HepG2 (cell line): ENCODE measurements around the gene SUCLA2. TPM values are rescaled to one million over a fixed set of nuclear protein-coding genes. Genes with fewer than 3 reads are reported as not detected.

Experiments used
- ATAC-seq: fragments of 200-7000 bp; cut with Tn5 transposase; 3 replicates; pipeline ENCODE4 v1.9.1; 2020; ENCODE audit warnings: mild to moderate bottlenecking, moderate library complexity
- BruUV-seq: library from RNA; stranded (reverse); fragments of 400-500 nt; replicated peaks from 2 replicates; lab custom pipeline; 2021; lab: Mats Ljungman, UMichigan
- CTCF ChIA-PET: fragments of 300-600 bp; formaldehyde crosslinking; extraction: SDS; loops from one replicate; lab custom pipeline; 2021; ENCODE audit warnings: low total read pairs, inconsistent platforms, low intra/inter-chr PET ratio; lab: Yijun Ruan, JAX
- POLR2A ChIA-PET: fragments of 350-600 bp; sonication (Branson Sonifier 250); formaldehyde crosslinking; loops from one replicate; lab custom pipeline; 2020; ENCODE audit warnings: antibody characterized with exemption, inconsistent platforms; lab: Yijun Ruan, JAX
- DNase-seq: peaks from one replicate; pipeline ENCODE4 v3.0.0-alpha.2; 2015; ENCODE audit warnings: low spot score
- FAIRE-seq: peaks from 3 replicates; lab custom pipeline; 2011; peaks lifted over from hg19 to GRCh38; lab: Jason Lieb, UNC
- H2AFZ ChIP-seq: one replicate; pipeline ENCODE4 v1.6.1; 2011; ENCODE audit warnings: low read length, inconsistent platforms
- H3K27ac ChIP-seq: fragments of 300-600 bp; 3 replicates; pipeline ENCODE4 v1.8.0; 2011; ENCODE audit warnings: mixed run types, mild to moderate bottlenecking, mixed read lengths, low read length, inconsistent platforms; ENCODE audit not compliant: insufficient read depth; ENCODE audit errors: extremely low read length
- H3K27me3 ChIP-seq, 2 experiments: fragments of 200-600 bp in 1 of 2; 2 replicates in 1 of 2; 3 replicates in 1 of 2; pipeline versions ENCODE4 v1.6.0 to v1.8.0; 2011; ENCODE audit warnings: low read length in 2 of 2, mild to moderate bottlenecking in 2 of 2, moderate library complexity in 2 of 2, inconsistent platforms in 1 of 2; ENCODE audit not compliant: insufficient read depth in 2 of 2, control insufficient read depth in 1 of 2
- H3K36me3 ChIP-seq, 2 experiments: fragments of 200-600 bp in 1 of 2; replicated peaks in 1 of 2; 2 replicates in 1 of 2; 3 replicates in 1 of 2; pipeline versions ENCODE4 v1.5.1 to v1.8.0; 2011; ENCODE audit warnings: low read length in 2 of 2, inconsistent platforms in 1 of 2; ENCODE audit not compliant: insufficient read depth in 2 of 2, control insufficient read depth in 1 of 2
- H3K4me1 ChIP-seq: 2 replicates; pipeline ENCODE4 v1.5.1; 2012; ENCODE audit warnings: low read length, inconsistent platforms; ENCODE audit not compliant: insufficient read depth
- H3K4me2 ChIP-seq: 2 replicates; pipeline ENCODE4 v1.6.0; 2011; ENCODE audit warnings: low read depth, low read length, inconsistent platforms
- H3K4me3 ChIP-seq, 3 experiments: fragments of 200-600 bp in 1 of 3; sonication (generic), shearing (Covaris generic) in 1 of 3; replicated peaks in 1 of 3; 2 replicates each; pipeline ENCODE4 v1.5.1; 2011 to 2016; ENCODE audit warnings: low read length in 3 of 3, inconsistent platforms in 2 of 3, low read depth in 2 of 3, mild to moderate bottlenecking in 2 of 3, control low read depth in 1 of 3, mixed read lengths in 1 of 3; ENCODE audit not compliant: insufficient read depth in 1 of 3
- H3K79me2 ChIP-seq: one replicate; pipeline ENCODE4 v1.6.1; 2011; ENCODE audit warnings: low read length, inconsistent platforms; ENCODE audit not compliant: insufficient read depth
- H3K9ac ChIP-seq: 2 replicates; pipeline ENCODE4 v1.6.0; 2011; ENCODE audit warnings: mild to moderate bottlenecking, low read depth, low read length, inconsistent platforms; ENCODE audit not compliant: insufficient read depth
- H3K9me3 ChIP-seq: 2 replicates; pipeline ENCODE4 v1.5.1; 2012; ENCODE audit warnings: mild to moderate bottlenecking, low read length
- H4K20me1 ChIP-seq: 2 replicates; pipeline ENCODE4 v1.6.0; 2011; ENCODE audit warnings: inconsistent platforms, mild to moderate bottlenecking, low read length, moderate library complexity; ENCODE audit not compliant: insufficient read depth
- ATF1 ChIP-seq: IDR thresholded peaks from 2 replicates; pipeline ENCODE4 v1.6.1; 2016; ENCODE audit warnings: mild to moderate bottlenecking, control low read depth
- BCL6 ChIP-seq: IDR thresholded peaks from 2 replicates; pipeline ENCODE4 v1.6.1; 2016; ENCODE audit warnings: missing genetic modification reagents, missing compliant biosample characterization
- CERS6 ChIP-seq: sonication (generic); formaldehyde crosslinking; IDR thresholded peaks from 2 replicates; pipeline ENCODE4 v1.5.0; 2020; ENCODE audit warnings: missing genetic modification reagents
- CREM ChIP-seq, 2 experiments: sonication (generic) in 1 of 2; formaldehyde crosslinking in 1 of 2; IDR thresholded peaks; 2 replicates each; pipeline versions ENCODE4 v1.4.0 to v1.6.1; 2016 to 2020; ENCODE audit warnings: antibody characterized with exemption in 1 of 2, mild to moderate bottlenecking in 1 of 2, missing genetic modification reagents in 1 of 2
- ELF3 ChIP-seq: IDR thresholded peaks from 2 replicates; pipeline ENCODE4 v1.6.1; 2016; ENCODE audit warnings: missing genetic modification reagents, missing compliant biosample characterization
- FOXJ3 ChIP-seq: sonication (generic); formaldehyde crosslinking; IDR thresholded peaks from 2 replicates; pipeline ENCODE4 v1.4.0; 2020; ENCODE audit warnings: missing genetic modification reagents, mild to moderate bottlenecking, borderline replicate concordance
- HHEX ChIP-seq: IDR thresholded peaks from 2 replicates; pipeline ENCODE4 v1.6.1; 2016; ENCODE audit warnings: control low read depth
- HNF4A ChIP-seq: sonication (generic); formaldehyde crosslinking; IDR thresholded peaks from 2 replicates; pipeline ENCODE4 v1.4.0; 2020; ENCODE audit warnings: missing genetic modification reagents
- IRF2 ChIP-seq: IDR thresholded peaks from 2 replicates; pipeline ENCODE4 v1.6.1; 2018; ENCODE audit warnings: missing genetic modification reagents, missing compliant biosample characterization
- MTA1 ChIP-seq: sonication (generic); formaldehyde crosslinking; IDR thresholded peaks from 2 replicates; pipeline ENCODE4 v1.4.0; 2020; ENCODE audit warnings: missing genetic modification reagents, mild to moderate bottlenecking, borderline replicate concordance
- MXD4 ChIP-seq: IDR thresholded peaks from 2 replicates; pipeline ENCODE4 v1.6.1; 2016; ENCODE audit warnings: mild to moderate bottlenecking, missing biosample characterization, missing genetic modification reagents
- NAIF1 ChIP-seq: sonication (generic); formaldehyde crosslinking; IDR thresholded peaks from 2 replicates; pipeline ENCODE4 v1.5.0; 2020; ENCODE audit warnings: mild to moderate bottlenecking, missing genetic modification reagents, borderline replicate concordance
- NR2F1 ChIP-seq, 2 experiments: fragments of 450-650 bp in 1 of 2; formaldehyde crosslinking in 1 of 2; IDR thresholded peaks; 2 replicates each; pipeline versions ENCODE4 v1.5.0 to v1.6.1; 2016 to 2020; ENCODE audit warnings: mild to moderate bottlenecking in 1 of 2, missing compliant biosample characterization in 1 of 2, missing genetic modification reagents in 1 of 2, moderate library complexity in 1 of 2
- SIX4 ChIP-seq: sonication (generic); formaldehyde crosslinking; IDR thresholded peaks from 2 replicates; pipeline ENCODE4 v1.4.0; 2020; ENCODE audit warnings: missing genetic modification reagents
- SOX13 ChIP-seq, 3 experiments: fragments of 450-650 bp in 1 of 3; sonication (generic) in 1 of 3; formaldehyde crosslinking in 1 of 3; IDR thresholded peaks in 2 of 3; conservative IDR thresholded peaks in 1 of 3; 2 replicates each; pipeline versions ENCODE4 v1.5.0 to v1.6.1; 2016 to 2020; ENCODE audit warnings: antibody characterized with exemption in 1 of 3, mild to moderate bottlenecking in 1 of 3, missing compliant biosample characterization in 1 of 3, missing genetic modification reagents in 1 of 3, moderate library complexity in 1 of 3
- SOX6 ChIP-seq, 2 experiments: fragments of 450-650 bp in 1 of 2; sonication (generic) in 1 of 2; formaldehyde crosslinking in 1 of 2; IDR thresholded peaks; 2 replicates each; pipeline versions ENCODE4 v1.4.0 to v1.6.1; 2017 to 2020; ENCODE audit warnings: antibody characterized with exemption in 1 of 2, mild to moderate bottlenecking in 1 of 2, missing genetic modification reagents in 1 of 2
- YEATS2 ChIP-seq: sonication (generic); formaldehyde crosslinking; IDR thresholded peaks from 2 replicates; pipeline ENCODE4 v1.4.0; 2020; ENCODE audit warnings: missing genetic modification reagents, borderline replicate concordance
- ZNF614 ChIP-seq: IDR thresholded peaks from 2 replicates; pipeline ENCODE4 v1.6.1; 2018; ENCODE audit warnings: missing biosample characterization, missing genetic modification reagents, inconsistent platforms, borderline replicate concordance
- ZNF792 ChIP-seq: IDR thresholded peaks from 2 replicates; pipeline ENCODE4 v1.6.1; 2016
- WGBS: methylation state at CpG from one replicate; pipeline ENCODE4 v1.1.6; 2017; ENCODE audit warnings: low lambda C conversion rate; 5-methylcytosine and 5-hydroxymethylcytosine counted together
- in situ Hi-C: cut with HindIII; loops from 2 replicates; pipeline ENCODE4 v1.10.0; 2017; ENCODE audit warnings: low pct_unique_long_range_greater_than_20kb; ENCODE audit not compliant: extremely low pct_ligation_motif_present
- intact Hi-C: fragments of 100-400 bp; cut with micrococcal nuclease; formaldehyde crosslinking; loops from one replicate; pipeline ENCODE4 v1.10.0; 2022; ENCODE audit not compliant: unreplicated experiment
- polyA plus RNA-seq, 8 experiments: library from polyadenylated mRNA; depleted of rRNA in 3 of 8; stranded (reverse) in 7 of 8; unstranded in 1 of 8; fragments of >200 nt; fragmentation: Illumina TruSeq in 4 of 8; extraction: Trizol in 4 of 8; gene quantifications; 2 replicates each; pipeline versions ENCODE4 v1.2.1 to v1.2.3, GENCODE V29; 2011 to 2016; ENCODE audit warnings: low read depth in 4 of 8, missing spikeins in 1 of 8, mixed read lengths in 1 of 8; ENCODE audit not compliant: insufficient read depth in 1 of 8
- total RNA-seq, 5 experiments: library from RNA; depleted of rRNA; stranded (reverse); fragments of >200 nt; fragmentation: Illumina TruSeq; extraction: Trizol; gene quantifications; 2 replicates each; pipeline ENCODE4 v1.2.3, GENCODE V29; 2016; ENCODE audit warnings: low read depth in 1 of 5
- TF ChIP-seq, protein P1 (sequence below): sonication (generic); formaldehyde crosslinking; IDR thresholded peaks from 2 replicates; pipeline ENCODE4 v1.4.0; 2020; ENCODE audit warnings: low read depth, mild to moderate bottlenecking, missing genetic modification reagents
- TF ChIP-seq, protein P2 (sequence below): sonication (generic); formaldehyde crosslinking; IDR thresholded peaks from 2 replicates; pipeline ENCODE4 v1.4.0; 2020; ENCODE audit warnings: missing genetic modification reagents

Gene SUCLA2
- total and polyA plus RNA-seq, 2 of the 13 experiments (the other 11 are each of a cell fraction or from before 2014, with no cell fraction given), result 28.4 to 77.1 TPM

DNA sequence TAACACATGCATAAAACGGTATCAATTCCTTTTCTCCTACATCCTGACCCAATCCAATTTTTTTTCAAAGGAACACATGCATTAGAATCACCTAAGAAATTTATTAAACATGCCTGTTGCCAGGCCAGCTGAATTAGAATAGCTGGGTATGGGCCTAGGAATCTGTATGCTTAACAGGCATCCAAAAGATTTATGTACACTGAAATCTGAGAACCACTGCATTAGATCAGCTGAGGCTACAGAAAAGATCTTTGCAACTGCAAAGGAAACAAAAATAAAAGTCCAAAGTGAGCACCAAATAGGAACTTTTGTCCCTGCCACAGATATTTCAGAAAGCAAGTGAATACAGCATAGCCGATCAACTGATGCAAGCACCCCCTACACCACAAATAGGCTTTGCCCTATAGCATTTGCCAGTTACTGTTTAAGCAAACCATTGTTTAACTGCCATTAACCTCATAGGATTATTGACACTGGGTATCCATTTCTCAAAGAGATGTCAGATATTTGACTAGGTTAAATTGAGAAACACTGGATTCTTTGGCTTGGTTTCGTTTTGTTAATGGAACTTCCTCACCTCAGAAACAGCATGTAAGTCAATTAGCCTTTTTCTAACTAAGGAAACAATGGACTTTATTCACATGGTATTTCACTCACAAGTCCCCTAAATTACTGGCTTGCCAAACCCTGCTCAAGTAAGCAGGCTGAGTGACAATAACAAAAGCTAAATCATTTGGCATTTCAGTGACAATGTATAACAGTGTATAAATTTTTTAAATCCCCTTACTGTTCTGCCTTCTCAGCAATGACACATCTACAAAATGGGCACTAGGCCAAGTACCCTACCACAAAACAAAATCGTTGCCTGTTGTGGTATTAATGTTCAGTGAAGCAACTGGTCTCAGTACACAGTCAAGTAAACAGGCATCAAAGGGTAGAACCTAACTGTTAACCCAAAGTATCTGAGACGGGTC lies 67.8 kb downstream of the SUCLA2 start:
- Histone ChIP-seq H3K4me3 (peak overlapping the region in 1 of 3 experiments; percentile 19; a peak in 2 of 6 replicates), H3K27ac (peak overlapping the region; percentile 26), H3K36me3 (no peaks in the 10 kb centered on the region), H3K9me3 (no peaks in the 10 kb centered on the region), H2AFZ (no peak overlapping the region), H3K4me1 (peaks cover 36% of the 10 kb centered on the region), H3K27me3 (no peaks in the 10 kb centered on the region), H3K79me2 (no peaks in the 10 kb centered on the region), H3K4me2 (peak overlapping the region; percentile 43), H4K20me1 (no peaks in the 10 kb centered on the region), H3K9ac (no peak overlapping the region)
- ChIA-PET POLR2A (no interaction called here), CTCF (no interaction called here)
- DNase-seq, result peak; percentile 76
- WGBS, result 16% methylated on average over 5 of the region's 5 CpGs
- FAIRE-seq, result peak; percentile 89
- ATAC-seq, result peak; percentile 94
- BruUV-seq, result no TSS peak
- intact Hi-C loops (loop anchor here (10.0 kb wide), 1 partner anchor 138 kb away; no protein-coding TSS in a partner anchor), in situ Hi-C loops (no loop called here)
- TF ChIP-seq ZNF792 (CRISPR knock-in tag) (no peak), CERS6 (no peak), IRF2 (CRISPR knock-in tag) (0 out of 2 replicates have a peak, but pooled peaks have one; percentile 37), HNF4A (CRISPR knock-in tag) (peak; percentile 17; the same call in 1 of the 2 replicates), HHEX (no peak), YEATS2 (CRISPR knock-in tag) (no peak), ATF1 (CRISPR knock-in tag) (0 out of 2 replicates have a peak, but pooled peaks have one; percentile 23), NR2F1 (CRISPR knock-in tag; IDR thresholded peaks at IDR 0.05) (no peak), FOXJ3 (CRISPR knock-in tag) (no peak), CREM (IDR thresholded peaks at IDR 0.05) (peak; percentile 31; the same call in 1 of the 2 replicates), CREM (CRISPR knock-in tag; IDR thresholded peaks at IDR 0.05) (no peak), SOX6 (IDR thresholded peaks at IDR 0.05) (no peak), SOX6 (CRISPR knock-in tag; IDR thresholded peaks at IDR 0.05) (peak; percentile 87), BCL6 (no peak), ELF3 (CRISPR knock-in tag) (no peak), SOX13 (IDR thresholded peaks at IDR 0.05) (no peak), SOX13 (CRISPR knock-in tag; conservative IDR thresholded peaks at IDR 0.05 in 1 of 2, IDR thresholded peaks at IDR 0.05 in 1 of 2) (peak in 1 of 2 experiments; percentile 82; a peak in 2 of 4 replicates), MXD4 (no peak), SIX4 (CRISPR knock-in tag) (0 out of 2 replicates have a peak, but pooled peaks have one; percentile 62), MTA1 (CRISPR knock-in tag) (no peak), ZNF614 (CRISPR knock-in tag) (0 out of 2 replicates have a peak, but pooled peaks have one; percentile 15), NAIF1 (no peak)
- TF ChIP-seq, protein P1, sequence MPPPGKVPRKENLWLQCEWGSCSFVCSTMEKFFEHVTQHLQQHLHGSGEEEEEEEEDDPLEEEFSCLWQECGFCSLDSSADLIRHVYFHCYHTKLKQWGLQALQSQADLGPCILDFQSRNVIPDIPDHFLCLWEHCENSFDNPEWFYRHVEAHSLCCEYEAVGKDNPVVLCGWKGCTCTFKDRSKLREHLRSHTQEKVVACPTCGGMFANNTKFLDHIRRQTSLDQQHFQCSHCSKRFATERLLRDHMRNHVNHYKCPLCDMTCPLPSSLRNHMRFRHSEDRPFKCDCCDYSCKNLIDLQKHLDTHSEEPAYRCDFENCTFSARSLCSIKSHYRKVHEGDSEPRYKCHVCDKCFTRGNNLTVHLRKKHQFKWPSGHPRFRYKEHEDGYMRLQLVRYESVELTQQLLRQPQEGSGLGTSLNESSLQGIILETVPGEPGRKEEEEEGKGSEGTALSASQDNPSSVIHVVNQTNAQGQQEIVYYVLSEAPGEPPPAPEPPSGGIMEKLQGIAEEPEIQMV (CRISPR knock-in tag), result no peak
- TF ChIP-seq, protein P2, sequence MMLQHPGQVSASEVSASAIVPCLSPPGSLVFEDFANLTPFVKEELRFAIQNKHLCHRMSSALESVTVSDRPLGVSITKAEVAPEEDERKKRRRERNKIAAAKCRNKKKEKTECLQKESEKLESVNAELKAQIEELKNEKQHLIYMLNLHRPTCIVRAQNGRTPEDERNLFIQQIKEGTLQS (CRISPR knock-in tag), result no peak
